OCI-M2 (cell line): ENCODE data around the gene RPL22.

Experiments used
- DNase-seq: peaks from one replicate; lab custom pipeline; 2025; ENCODE audit not compliant: unreplicated experiment; lab: John Stamatoyannopoulos, UW

The RPL22 gene

DNA sequence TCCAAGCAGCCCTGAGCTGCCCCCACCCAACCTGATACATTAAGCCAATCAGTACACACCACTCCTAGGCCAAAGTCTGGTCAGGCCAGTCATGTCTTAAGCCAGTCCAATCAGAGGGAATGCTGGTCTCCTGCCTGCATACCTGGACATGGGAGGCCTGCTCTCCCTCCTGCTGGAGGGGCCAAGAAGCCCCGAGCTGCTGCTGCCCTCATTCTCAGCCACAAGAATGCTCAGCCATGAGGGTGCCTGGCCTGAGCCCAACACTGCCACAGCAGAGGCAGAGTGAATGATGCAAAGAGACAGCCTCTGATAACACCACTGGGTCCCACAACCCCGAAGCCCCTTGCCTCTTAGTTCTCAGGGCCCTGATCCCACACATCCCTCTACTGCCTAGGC, 42.3 kb downstream of the RPL22 start:
- no peak for DNase-seq

- no peak for DNase-seq
Measured at GRCh38 chr1:6154525-6155319, 44.7 kb downstream of the RPL22 start.

GRCh38 chr1:6152882-6153281, 46.5 kb downstream of the RPL22 start:
- DNase-seq: no peak

- DNase-seq: no peak
Measured at GRCh38 chr1:6152181-6152580, 47.2 kb downstream of the RPL22 start.

DNA sequence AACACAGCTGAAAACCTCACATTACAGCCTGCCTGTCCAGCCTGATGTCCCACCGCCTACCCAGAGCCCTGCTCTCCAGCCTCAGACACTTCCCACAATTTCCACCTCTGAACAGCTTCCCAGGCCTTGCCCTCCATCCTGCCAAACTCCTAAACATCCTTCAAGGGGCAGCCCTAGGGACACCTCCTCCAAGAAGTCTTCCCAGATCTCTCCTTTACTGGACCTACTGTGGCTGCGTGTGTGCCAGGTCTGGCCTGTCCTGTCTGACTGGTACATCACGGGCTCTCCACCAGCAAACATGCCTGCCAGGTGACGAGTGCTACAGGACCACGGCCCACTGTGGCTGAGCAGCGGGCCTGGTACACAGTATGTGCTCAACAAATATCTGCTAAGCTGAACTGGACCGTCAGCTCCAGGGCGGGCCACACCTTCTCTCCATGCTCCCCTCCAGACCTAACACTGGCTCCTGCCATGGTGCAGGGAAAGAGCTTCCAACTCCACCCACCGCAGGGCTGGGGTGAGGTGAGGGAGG, 48.0 kb downstream of the RPL22 start:
- DNase-seq: no peak

GRCh38 chr1:6150006-6150938, 49.1 kb downstream of the RPL22 start:
- no peak for DNase-seq

DNA sequence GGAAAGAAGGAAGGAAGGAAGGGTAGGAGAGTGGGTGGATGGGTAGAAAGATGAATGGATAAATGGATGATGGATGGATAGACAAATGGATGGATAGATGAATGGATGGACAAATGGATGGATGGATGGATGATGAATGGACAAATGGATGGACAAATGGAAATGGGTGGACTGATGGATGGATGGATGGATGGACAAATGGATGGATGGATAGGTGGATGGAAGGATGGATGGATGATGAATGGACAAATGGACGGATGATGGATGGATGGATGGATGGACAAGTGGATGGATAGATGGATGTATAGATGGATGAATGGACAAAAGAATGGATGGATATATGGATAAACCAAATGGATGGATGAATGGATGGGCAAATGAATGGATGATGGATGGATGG, 49.8 kb downstream of the RPL22 start:
- no peak for DNase-seq

- no peak for DNase-seq
Measured at GRCh38 chr1:6148497-6149241, 50.7 kb downstream of the RPL22 start.

DNA sequence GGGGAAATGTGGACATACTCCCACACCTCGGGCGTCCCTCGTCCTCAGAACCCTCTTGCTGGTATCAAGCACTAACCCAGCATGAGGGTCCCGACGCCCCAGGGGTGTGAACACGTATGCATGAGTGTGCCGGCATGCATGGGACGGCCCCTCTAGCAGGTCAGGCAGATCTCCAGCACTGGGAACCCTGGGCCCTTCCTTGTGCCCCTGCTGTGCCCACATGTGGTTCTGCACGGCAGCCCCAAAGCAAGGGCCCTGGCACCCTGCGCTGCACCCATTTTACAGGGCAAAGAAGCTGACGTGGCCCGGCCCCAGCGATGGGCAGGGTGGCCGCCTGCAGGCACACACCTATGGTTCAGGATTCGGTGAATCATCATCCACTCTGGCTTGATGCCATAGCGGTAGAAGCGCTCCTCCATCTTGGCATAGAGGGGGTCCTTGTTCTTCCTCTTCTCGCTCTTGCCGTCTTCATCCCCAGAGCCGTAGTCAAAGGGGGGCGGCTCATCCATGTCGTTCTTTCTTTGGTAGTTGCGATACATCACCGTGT, 53.5 kb downstream of the RPL22 start:
- no peak for DNase-seq

DNA sequence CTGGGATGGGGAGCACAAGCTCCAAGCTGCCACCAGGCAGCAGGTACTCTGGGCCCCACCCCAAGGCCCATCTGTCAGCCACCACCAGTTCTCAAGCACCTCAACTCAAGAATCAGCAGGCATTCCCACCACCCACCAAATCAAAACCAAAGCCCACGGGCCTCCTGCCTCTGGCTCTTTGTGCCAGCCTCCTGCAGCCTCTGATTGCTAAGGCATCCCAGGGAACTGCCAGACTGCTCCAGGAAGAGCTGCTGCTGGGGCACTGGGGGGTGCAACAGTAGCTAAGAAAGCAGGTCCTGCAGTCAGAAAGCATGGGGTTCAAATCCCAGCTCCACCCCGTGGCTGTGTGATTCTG, 54.0 kb downstream of the RPL22 start:
- DNase-seq: no peak

DNA sequence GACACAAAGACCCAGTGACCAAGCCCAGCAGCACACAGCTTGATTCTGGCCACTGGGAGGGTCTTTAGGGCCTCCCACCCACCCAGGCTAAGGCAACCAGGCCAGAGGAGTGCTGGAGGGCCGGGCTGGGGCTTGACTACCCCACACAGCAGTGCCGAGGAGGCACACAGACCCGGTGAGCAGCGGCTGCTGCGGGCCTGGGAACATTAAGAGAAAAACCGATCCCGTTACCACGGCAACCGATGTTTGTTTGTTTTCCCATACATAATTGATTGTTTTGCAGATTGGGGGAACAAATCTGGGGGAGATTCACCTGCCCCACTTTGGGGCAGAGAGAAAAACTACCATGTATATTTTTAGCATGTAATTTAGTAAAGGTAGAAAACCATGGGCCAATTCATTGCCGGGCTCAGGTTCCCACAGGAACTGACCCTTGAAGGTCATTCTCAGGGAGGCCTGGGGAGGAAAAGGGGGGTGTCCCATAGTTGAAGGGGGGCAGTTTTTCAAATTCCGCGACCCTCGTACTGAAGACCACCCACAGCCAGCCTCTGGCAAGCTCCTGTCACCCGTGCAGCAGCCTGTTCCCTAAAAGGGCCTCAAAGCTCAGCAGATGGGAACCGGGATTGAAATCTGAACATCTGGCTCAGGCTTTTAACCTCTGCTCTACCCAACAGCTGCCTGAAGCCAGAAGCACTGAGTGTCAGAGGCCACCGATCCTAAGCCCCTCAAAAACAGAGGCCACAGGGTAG, 54.6 kb downstream of the RPL22 start:
- no peak for DNase-seq

DNA sequence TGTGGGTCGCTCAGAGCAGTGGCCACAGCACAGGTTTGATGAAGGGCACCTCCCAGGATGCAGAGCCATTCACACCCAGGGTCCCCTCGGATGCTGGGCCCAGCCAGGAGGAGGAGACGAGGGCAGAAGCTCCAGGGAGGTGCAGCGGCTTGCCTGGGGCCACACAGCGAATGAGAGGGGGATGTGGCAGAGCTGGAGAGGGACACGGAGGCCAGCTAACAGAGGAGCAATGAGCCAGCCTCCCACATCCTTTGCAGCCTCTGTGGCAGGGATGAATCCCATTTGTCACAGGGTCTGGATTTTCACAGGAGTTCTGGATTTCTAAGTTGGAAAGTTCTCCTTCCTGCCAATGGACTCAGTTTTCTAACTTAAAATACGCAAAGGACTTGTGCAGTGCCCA, 55.2 kb downstream of the RPL22 start:
- DNase-seq: no peak

- DNase-seq: no peak
Measured at GRCh38 chr1:6143395-6143794, 56.0 kb downstream of the RPL22 start.

GRCh38 chr1:6142734-6143133, 56.7 kb downstream of the RPL22 start:
- DNase-seq: no peak

DNA sequence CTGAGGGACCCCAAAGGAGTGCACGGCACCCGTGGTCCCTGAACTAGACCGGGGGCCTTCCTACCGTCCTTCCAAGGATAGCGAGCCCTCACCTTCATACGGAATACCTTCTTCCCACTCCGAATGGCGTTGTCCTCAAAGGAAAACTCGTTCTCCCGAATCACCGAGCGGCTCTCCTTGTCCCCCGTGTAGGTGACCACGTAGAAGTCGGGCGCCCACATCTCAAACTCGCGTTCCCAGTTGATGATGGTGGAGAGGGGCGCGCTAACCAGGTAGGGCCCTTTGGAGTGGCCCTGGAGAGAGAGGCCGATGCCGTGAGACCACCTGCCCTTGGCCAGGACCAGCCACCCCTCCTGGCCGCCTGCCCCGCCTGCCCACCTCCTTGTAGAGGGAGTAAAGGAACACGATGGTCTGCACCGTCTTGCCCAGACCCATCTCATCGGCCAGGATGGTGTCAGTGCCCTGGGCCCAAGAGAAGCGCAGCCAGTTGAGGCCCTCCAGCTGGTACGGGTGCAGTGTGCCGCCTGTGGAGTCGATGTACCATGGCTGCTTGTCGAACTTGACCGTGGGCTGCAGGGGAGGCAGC, 57.3 kb downstream of the RPL22 start:
- no peak for DNase-seq

DNA sequence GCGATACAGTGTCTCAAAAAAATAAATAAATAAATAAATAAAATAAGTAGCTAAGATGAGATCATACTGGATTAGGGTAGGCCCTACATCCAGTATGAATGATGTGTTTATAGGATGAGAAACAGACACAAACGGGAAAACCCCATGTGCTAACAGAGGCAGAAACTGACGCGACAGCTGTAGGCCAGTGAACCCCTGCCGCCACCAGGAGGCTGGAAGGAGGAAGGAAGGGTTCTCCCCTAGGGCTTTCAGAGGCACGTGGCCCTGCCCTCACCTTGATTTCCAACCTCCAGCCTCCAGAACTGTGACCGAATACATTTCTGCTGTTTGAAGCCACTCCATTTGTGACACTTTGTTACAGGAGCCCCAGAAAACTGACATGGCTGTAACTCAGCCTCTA, 57.8 kb downstream of the RPL22 start:
- DNase-seq: no peak

GRCh38 chr1:6140413-6140812, 59.0 kb downstream of the RPL22 start:
- DNase-seq: no peak

- no peak for DNase-seq
Measured at GRCh38 chr1:6137758-6138157, 61.6 kb downstream of the RPL22 start.

DNA sequence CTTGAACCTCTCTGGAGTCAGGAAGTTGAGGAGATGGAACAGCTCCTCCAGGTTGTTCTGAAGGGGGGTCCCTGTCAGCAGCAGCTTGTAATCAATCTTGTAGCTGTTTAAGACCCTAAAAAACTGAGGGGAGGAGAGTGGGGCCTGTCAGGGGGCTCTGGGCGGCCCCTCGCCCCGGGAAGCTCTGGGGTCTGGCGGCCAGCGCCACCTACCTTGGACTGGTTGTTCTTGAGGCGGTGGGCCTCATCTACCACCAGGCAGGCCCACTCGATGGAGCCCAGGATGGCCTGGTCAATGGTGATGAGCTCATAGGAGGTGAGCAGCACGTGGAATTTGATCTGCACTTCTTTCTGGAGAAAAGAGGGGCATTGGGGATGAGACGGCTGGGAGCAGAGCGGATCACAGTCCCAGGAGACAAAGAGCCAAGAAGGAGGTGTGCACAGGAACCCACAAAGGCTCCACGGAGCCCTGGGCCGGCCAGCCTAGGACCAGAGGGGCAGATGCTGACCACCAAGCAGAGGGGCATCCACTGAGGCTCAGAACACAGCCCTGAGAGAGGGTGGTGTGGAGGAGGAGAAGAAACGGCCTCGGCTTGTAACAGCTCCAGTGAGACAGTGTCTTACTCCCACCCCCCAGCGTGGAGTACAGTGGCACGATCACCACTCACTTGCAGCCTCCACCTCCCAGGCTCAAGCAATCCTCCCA, 62.7 kb downstream of the RPL22 start:
- no peak for DNase-seq
